Central memory CD8-positive, alpha-beta T cell (primary cell): ENCODE data around the gene TPPP2.
"Not testable (repeated sequence)": the region's sequence is repeated elsewhere in the genome, so short reads cannot be mapped to it uniquely, and the experiment has no call there.

Experiments used
- ATAC-seq: fragments of 150-1000 bp; cut with Tn5 transposase; replicated peaks from 2 replicates; pipeline ENCODE4 v1.10.0; 2022; ENCODE audit warnings: mild to moderate bottlenecking, moderate FRiP score, moderate number of reproducible peaks; ENCODE audit not compliant: poor library complexity, severe bottlenecking; ENCODE audit errors: extremely low read depth
- DNase-seq, 2 donors: peaks; one replicate each; pipeline ENCODE4 v3.0.0; 2021; ENCODE audit warnings: low spot score in 2 of 2
- H3K27ac Mint-ChIP-seq: one replicate; pipeline ENCODE4 v1.8.0; 2022; ENCODE audit warnings: low read depth, mild to moderate bottlenecking, moderate library complexity, mixed read lengths
- H3K27me3 Mint-ChIP-seq: one replicate; pipeline ENCODE4 v1.8.0; 2022; ENCODE audit warnings: mixed read lengths
- H3K36me3 Mint-ChIP-seq: one replicate; pipeline ENCODE4 v1.8.0; 2022; ENCODE audit warnings: mild to moderate bottlenecking, moderate library complexity, mixed read lengths; ENCODE audit not compliant: insufficient read depth
- H3K4me1 Mint-ChIP-seq: one replicate; pipeline ENCODE4 v1.8.0; 2022; ENCODE audit warnings: mixed read lengths
- H3K4me3 Mint-ChIP-seq: one replicate; pipeline ENCODE4 v1.8.0; 2022; ENCODE audit warnings: mild to moderate bottlenecking, moderate library complexity, mixed read lengths
- H3K9me3 Mint-ChIP-seq: one replicate; pipeline ENCODE4 v1.8.0; 2022; ENCODE audit warnings: mixed read lengths

The TPPP2 gene

DNA sequence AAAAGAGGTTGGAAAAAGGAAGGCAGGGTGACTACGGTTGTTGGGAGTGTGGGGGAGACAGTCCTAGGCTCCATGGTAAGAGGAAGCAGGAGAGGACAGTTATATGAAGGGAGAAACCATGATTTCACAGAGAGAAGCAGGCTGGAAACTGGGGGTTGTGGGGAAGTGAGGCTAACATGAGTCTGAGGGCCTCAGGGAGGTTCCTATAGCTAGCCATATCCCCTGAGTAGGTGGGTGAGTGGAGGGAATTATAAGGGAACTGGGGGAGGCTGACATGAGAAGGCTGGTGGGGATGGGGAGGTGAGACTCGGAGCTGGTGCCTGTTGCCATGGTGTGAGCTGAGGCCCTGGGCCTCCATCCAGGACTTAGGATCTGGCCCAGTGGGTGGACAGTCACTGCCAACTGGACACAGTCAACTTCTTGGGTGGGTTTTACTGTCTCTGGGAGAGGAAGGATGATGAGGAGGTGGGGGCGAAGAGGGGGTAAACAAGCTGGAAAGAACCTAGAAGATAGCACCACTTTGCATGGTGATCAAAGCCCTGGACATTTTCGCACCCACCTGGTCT lies 3.2 kb downstream of the TPPP2 start:
- DNase-seq (no peak), ATAC-seq (no peak)
- H3K36me3 Mint-ChIP-seq = peaks cover 3% of the 10 kb centered on the region
- H3K4me1 Mint-ChIP-seq = no peaks in the 10 kb centered on the region
- no peaks in the 10 kb centered on the region for H3K9me3 Mint-ChIP-seq
- no peak overlapping the region for H3K27ac Mint-ChIP-seq
- H3K4me3 Mint-ChIP-seq = no peak overlapping the region
- peaks cover 24% of the 10 kb centered on the region for H3K27me3 Mint-ChIP-seq

DNA sequence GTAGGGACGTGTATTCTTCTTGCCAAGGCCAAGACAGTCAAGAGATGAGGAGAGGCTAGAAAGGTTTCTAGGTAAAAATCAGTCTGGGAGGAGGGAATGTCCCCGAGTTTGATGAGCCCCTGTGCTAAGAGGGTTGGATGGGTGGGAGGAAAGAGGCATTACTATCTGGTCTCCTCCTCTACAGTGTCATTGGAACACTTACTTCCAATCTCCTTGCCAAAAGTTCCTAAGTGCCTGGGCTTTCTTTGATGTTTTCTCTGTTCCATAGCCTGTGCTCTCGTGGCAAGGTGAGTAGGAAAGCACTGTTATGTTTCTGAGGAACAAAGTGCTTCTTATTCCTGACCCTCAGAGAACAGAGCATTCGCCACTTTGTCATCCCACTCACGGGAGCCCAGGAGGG lies 4.7 kb downstream of the TPPP2 start, which contains the start of gene RNASE13:
Gene RNASE13, minus strand, starts transcription at position 101 of the 400 bp plus-strand sequence. CDS start 519 bp downstream, outside the sequence.
- no peaks in the 10 kb centered on the region for H3K9me3 Mint-ChIP-seq
- no peak for ATAC-seq
- DNase-seq = no peak
- H3K27ac Mint-ChIP-seq = no peak within 1 kb of the TSS
- H3K4me1 Mint-ChIP-seq = no peaks in the 10 kb centered on the region
- no peak within 1 kb of the TSS for H3K4me3 Mint-ChIP-seq
- peaks cover 26% of the 10 kb centered on the region for H3K27me3 Mint-ChIP-seq
- H3K36me3 Mint-ChIP-seq = peaks cover 3% of the 10 kb centered on the region

DNA sequence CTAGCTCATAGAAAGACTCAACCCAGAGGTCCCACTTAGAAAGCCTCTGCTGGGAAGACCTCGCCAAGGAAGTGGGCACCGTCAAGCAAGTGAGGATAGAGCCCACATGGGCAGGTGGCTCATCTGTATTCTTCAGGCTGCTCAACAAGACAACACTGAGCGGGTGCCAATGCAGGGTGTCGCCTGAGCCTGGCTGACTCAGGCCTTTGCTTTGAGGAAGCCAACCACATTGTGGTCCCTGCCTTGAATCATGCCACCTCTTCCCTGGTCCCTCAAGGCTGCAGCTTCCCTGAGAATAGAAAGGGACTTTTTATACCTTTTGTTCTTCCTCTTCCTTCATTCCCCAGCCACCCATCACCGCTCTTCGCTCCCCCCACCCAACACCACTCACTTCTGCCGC lies 6.7 kb downstream of the TPPP2 start:
- ATAC-seq (no peak), DNase-seq (no peak)
- Mint-ChIP-seq H3K27me3 (peaks cover 26% of the 10 kb centered on the region), H3K27ac (no peak overlapping the region), H3K36me3 (peaks cover 3% of the 10 kb centered on the region), H3K9me3 (no peaks in the 10 kb centered on the region), H3K4me1 (no peaks in the 10 kb centered on the region), H3K4me3 (no peak overlapping the region)

DNA sequence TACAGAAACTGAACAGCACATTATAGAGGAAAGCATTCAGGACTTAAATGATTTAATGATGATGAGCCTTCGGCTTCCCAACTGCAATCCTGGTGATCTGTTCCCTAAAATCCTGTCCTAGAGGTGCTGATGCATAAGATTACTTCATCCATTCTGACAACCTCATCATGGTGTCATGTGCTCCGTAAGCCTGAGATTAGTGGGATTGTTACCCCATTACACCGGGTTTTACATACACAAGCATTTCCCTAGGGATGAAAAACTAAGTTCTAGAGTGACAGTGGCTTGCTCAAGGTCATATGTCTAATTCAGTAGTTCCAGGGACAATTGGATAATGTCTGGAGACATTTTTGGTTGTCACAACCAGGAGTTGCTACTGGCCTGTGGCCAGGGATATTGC lies 7.1 kb downstream of the TPPP2 start:
- H3K27me3 Mint-ChIP-seq = peaks cover 28% of the 10 kb centered on the region
- peaks cover 3% of the 10 kb centered on the region for H3K36me3 Mint-ChIP-seq
- DNase-seq (no peak), ATAC-seq (no peak)
- H3K27ac Mint-ChIP-seq = no peak overlapping the region
- no peaks in the 10 kb centered on the region for H3K9me3 Mint-ChIP-seq
- H3K4me1 Mint-ChIP-seq = no peaks in the 10 kb centered on the region
- H3K4me3 Mint-ChIP-seq = no peak overlapping the region

DNA sequence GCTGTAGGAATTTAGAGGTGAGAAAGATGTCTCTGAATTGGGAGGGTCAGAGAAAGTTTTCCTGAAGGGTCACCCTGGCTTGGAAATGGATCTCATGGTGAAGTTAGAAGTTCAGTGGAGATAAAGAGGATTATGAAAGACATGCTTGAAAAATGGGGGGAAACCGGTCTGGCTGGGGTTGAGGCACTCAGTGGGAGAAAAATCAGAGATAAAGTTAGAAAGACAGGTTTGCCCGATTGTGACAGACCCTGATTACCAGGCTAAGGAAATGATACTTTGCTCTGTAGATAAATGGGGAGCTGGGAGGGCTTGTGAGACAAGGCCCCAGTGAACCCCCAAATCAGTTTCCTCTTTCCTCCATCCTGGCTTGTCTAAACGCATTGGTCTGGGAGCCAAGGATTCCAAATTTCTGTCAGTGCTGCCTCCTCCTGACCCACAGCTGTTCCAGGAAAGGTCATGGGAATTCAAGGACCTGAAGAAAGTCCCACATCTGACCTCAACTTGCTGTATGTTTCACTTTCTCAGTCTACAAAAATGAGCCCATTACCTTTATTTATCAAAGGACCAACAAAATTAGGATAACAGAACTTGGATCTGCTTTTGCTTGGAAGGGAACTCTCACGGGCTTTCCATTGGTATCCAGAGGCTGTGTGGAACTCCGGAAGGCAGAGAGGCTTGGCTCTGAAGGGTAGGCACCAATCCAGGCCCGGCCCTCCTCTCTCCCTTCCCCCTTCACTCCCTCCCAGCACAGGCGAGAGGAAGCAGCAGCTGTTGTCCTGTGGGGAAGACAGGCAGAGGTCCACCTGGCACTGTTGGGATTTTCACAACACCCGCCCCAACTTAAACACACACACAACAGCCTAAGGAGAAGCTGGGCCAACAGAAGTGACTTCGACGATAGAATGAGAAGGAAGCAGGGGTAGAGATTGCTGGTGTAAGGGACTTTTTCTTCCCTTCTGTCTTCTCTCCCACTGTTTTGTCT lies 8.7 kb downstream of the TPPP2 start:
- peaks cover 3% of the 10 kb centered on the region for H3K36me3 Mint-ChIP-seq
- no peaks in the 10 kb centered on the region for H3K9me3 Mint-ChIP-seq
- DNase-seq = no peak
- H3K4me1 Mint-ChIP-seq = no peaks in the 10 kb centered on the region
- no peak overlapping the region for H3K4me3 Mint-ChIP-seq
- no peak overlapping the region for H3K27ac Mint-ChIP-seq
- ATAC-seq = no peak
- peaks cover 28% of the 10 kb centered on the region for H3K27me3 Mint-ChIP-seq

DNA sequence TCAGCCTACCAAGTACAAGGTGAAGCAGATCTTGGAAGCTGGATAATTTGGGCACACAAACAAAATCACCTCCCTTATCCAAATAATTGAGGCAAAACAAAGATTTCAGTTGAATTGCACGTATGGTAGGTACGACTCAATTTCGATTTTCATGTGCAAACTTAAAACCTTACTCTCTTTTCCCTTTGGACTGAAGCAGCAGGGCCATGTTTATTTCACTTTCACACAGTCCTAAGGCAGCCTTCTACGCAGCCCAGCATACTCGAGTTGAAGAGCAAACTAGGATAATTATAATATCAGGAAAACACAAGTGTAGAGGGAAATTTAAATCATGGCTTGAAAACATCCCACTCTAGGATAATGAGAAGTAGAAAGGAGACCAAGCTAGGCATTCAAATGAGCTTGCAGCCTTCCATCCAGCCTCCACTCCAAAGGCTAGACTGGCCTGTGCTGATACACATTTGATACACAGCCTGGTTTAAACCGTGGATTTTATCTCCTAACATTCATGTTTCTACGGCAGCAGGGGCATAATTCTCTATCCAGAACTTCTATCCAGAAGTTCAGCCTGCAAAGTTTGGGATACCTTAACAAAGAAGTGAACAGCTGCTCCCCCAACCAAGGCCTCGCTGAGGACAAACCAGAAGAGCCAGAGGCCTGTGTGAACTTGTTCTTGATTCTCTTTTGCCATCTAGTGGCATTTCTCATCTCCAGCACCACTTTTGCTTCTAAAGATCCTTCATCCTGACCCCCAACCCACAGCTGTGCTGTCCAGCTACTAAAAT lies 9.8 kb downstream of the TPPP2 start:
- H3K36me3 Mint-ChIP-seq = peaks cover 3% of the 10 kb centered on the region
- DNase-seq = no peak
- H3K27me3 Mint-ChIP-seq = peaks cover 38% of the 10 kb centered on the region
- no peaks in the 10 kb centered on the region for H3K9me3 Mint-ChIP-seq
- no peak overlapping the region for H3K4me3 Mint-ChIP-seq
- ATAC-seq = no peak
- peaks cover 8% of the 10 kb centered on the region for H3K4me1 Mint-ChIP-seq
- H3K27ac Mint-ChIP-seq = no peak overlapping the region

DNA sequence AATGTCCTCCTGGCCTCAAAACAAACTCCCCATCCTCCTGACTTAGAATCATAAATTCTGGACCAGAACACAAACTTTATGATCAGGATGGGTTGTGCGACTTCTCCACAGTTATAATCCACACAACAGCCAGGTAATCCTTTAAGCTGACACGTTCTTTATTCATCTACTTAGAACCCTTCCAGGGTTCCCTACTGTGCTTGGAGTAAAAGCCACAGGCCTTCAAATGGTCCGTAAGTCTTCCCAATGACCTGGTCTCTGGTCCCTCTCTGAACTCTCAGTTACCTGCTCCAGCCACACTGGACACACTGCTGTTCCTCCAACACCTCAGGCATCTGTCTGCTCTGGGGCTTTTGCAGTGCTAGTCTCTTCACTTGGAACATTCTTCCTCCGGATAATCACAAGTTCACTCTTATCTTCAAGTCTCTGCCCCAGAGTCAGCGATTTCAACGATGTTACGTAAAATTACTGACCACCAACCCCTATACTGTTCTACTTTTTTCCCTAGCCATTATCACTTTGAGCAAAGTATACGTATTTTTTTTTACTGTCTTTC lies 10.4 kb downstream of the TPPP2 start:
- ATAC-seq = no peak
- H3K9me3 Mint-ChIP-seq = no peaks in the 10 kb centered on the region
- no peak overlapping the region for H3K4me3 Mint-ChIP-seq
- peaks cover 3% of the 10 kb centered on the region for H3K36me3 Mint-ChIP-seq
- H3K27me3 Mint-ChIP-seq = peaks cover 45% of the 10 kb centered on the region
- H3K4me1 Mint-ChIP-seq = peaks cover 8% of the 10 kb centered on the region
- no peak for DNase-seq
- H3K27ac Mint-ChIP-seq = no peak overlapping the region

DNA sequence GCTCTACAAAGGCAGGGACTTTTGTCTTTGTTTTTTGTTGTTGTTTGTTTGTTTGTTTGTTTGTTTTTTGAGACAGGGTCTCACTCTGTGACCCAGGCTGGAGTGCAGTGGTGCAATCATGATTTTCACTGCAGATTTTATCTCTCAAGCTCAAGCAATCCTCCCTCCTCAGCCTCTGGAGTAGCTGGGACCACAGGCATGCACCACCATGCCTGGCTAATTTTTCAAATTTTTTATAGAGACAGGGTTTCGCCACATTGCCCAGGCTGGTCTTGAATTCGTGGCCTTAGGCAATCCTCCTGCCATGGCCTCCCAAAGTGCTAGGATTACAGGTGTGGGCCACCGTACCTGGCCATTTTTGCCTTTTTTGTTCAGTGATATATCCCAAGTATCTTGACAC lies 10.9 kb downstream of the TPPP2 start:
- not testable (repeated sequence) for H3K27ac Mint-ChIP-seq, H3K4me3 Mint-ChIP-seq, H3K9me3 Mint-ChIP-seq, ATAC-seq, DNase-seq, H3K36me3 Mint-ChIP-seq, H3K4me1 Mint-ChIP-seq
- peaks cover 46% of the 10 kb centered on the region for H3K27me3 Mint-ChIP-seq

DNA sequence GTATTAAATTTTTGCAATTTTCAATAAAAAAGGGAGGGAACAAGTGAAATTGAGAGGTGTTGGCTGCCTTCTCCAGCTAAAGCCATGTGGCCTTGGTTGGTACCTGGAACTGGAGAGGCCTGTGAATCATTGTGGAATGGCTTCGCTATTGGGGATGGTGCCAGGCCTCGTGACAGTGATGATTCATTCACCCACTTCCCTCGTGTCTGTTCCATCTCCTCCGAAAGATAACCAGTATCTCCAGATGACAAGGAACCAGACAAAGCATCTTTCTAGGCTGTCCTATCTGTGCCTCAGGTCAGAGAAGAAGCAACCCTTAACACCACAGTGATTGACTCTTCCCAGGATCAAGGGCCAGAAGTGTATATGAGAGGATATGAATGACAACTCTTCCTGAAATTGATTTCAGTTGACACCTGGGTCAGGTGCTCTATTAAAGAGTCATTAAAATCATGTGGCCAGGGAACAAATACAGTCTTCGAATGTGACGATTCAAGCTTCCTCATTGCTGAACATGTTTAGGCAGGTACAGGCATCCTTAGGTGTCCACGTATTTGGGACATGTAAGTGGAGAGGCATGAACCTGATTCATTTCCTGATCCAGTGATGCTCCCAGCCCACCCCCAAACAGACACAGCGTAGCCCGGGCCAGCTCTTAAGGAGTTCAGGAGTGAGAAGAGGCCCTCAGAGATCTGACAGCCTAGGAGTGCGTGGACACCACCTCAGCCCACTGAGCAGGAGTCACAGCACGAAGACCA lies 11.8 kb downstream of the TPPP2 start, which contains the start of gene RNASE7:
Gene RNASE7, plus strand, starts transcription at position 687 of the 758 bp plus-strand sequence. CDS start 631 bp downstream, outside the sequence.
- H3K4me3 Mint-ChIP-seq = no peak within 1 kb of the TSS
- no peak for ATAC-seq
- peaks cover 8% of the 10 kb centered on the region for H3K4me1 Mint-ChIP-seq

DNA sequence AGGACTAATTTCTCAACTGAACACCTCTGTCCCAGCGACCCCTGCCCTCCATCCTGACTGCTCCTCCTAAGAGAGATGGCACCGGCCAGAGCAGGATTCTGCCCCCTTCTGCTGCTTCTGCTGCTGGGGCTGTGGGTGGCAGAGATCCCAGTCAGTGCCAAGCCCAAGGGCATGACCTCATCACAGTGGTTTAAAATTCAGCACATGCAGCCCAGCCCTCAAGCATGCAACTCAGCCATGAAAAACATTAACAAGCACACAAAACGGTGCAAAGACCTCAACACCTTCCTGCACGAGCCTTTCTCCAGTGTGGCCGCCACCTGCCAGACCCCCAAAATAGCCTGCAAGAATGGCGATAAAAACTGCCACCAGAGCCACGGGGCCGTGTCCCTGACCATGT lies 12.9 kb downstream of the TPPP2 start:
- Mint-ChIP-seq H3K27ac (no peak overlapping the region), H3K9me3 (no peaks in the 10 kb centered on the region), H3K4me3 (no peak overlapping the region), H3K36me3 (peaks cover 3% of the 10 kb centered on the region), H3K27me3 (peaks cover 52% of the 10 kb centered on the region), H3K4me1 (peaks cover 8% of the 10 kb centered on the region)
- ATAC-seq = no peak
- no peak for DNase-seq

More for the DNA sequence above, 11.8 kb downstream of the TPPP2 start, which contains the start of gene RNASE7:
- H3K27ac Mint-ChIP-seq = no peak within 1 kb of the TSS
- peaks cover 3% of the 10 kb centered on the region for H3K36me3 Mint-ChIP-seq
- no peak for DNase-seq
- H3K9me3 Mint-ChIP-seq = no peaks in the 10 kb centered on the region
- H3K27me3 Mint-ChIP-seq = peaks cover 46% of the 10 kb centered on the region

DNA sequence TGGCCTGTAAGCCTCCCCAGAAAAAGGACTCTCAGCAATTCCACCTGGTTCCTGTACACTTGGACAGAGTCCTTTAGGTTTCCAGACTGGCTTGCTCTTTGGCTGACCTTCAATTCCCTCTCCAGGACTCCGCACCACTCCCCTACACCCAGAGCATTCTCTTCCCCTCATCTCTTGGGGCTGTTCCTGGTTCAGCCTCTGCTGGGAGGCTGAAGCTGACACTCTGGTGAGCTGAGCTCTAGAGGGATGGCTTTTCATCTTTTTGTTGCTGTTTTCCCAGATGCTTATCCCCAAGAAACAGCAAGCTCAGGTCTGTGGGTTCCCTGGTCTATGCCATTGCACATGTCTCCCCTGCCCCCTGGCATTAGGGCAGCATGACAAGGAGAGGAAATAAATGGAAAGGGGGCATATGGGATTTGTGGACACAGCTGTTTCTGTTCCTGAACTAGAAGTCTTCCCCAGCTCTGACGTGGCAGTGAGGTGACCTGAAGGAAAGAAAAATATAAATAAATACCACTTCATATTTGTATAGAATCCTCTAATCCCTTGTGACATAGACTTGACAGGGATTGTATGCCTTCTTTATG lies 13.5 kb downstream of the TPPP2 start:
- DNase-seq (no peak), ATAC-seq (no peak)
- Mint-ChIP-seq H3K27me3 (peaks cover 46% of the 10 kb centered on the region), H3K27ac (no peak overlapping the region), H3K36me3 (peaks cover 3% of the 10 kb centered on the region), H3K9me3 (no peaks in the 10 kb centered on the region), H3K4me1 (peaks cover 8% of the 10 kb centered on the region), H3K4me3 (no peak overlapping the region)
